ENCODE measurements around the gene DKC1.

DKC1 gene

GRCh38 chrX:154804957-154805695 lies 42.5 kb downstream of the DKC1 start, which contains the start of gene MPP1 (continued):
- TF ChIP-seq PRDM2 (tag by site-specific recombination; IDR thresholded peaks at IDR 0.05; ENCODE audit: borderline replicate concordance), result no peak
- no peak for TF ChIP-seq ZNF747 (tag by site-specific recombination; IDR thresholded peaks at IDR 0.05)
- TF ChIP-seq SETDB1 (IDR thresholded peaks at IDR 0.05; ENCODE audit: insufficient read length, low read length), result no peak
- TF ChIP-seq ZNF692 (tag by site-specific recombination; IDR thresholded peaks at IDR 0.05), result no peak; the same call in 1 of the 2 replicates
- TF ChIP-seq ZNF596 (tag by site-specific recombination; IDR thresholded peaks at IDR 0.05), result no peak
- no peak for TF ChIP-seq ZNF513 (tag by site-specific recombination; IDR thresholded peaks at IDR 0.05)
- TF ChIP-seq ZNF558 (tag by site-specific recombination; IDR thresholded peaks at IDR 0.05), result no peak
- TF ChIP-seq REST (tag by site-specific recombination; IDR thresholded peaks at IDR 0.05), result peak; percentile 28; the same call in 1 of the 2 replicates
- TF ChIP-seq ZNF561 (tag by site-specific recombination; IDR thresholded peaks at IDR 0.05; ENCODE audit: borderline replicate concordance), result no peak
- no peak for TF ChIP-seq ZNF571 (tag by site-specific recombination; IDR thresholded peaks at IDR 0.05)
- TF ChIP-seq EGR2 (tag by site-specific recombination; IDR thresholded peaks at IDR 0.05; ENCODE audit: low read depth), result peak; percentile 94
- no peak for TF ChIP-seq ZNF362 (tag by site-specific recombination; IDR thresholded peaks at IDR 0.05)
- no peak for TF ChIP-seq KLF17 (tag by site-specific recombination; IDR thresholded peaks at IDR 0.05)
- no peak for TF ChIP-seq ZFP3 (tag by site-specific recombination; IDR thresholded peaks at IDR 0.05; ENCODE audit: low read depth)
- no peak for TF ChIP-seq ZSCAN5A (tag by site-specific recombination; IDR thresholded peaks at IDR 0.05)
- TF ChIP-seq YY1 (tag by site-specific recombination; IDR thresholded peaks at IDR 0.05), result no peak
- no peak for TF ChIP-seq AEBP2 (tag by site-specific recombination; IDR thresholded peaks at IDR 0.05; ENCODE audit: borderline replicate concordance)
- no peak for TF ChIP-seq ZNF18 (tag by site-specific recombination; IDR thresholded peaks at IDR 0.05)
